Endothelial cell of umbilical vein (primary cell): ENCODE measurements around the gene IRF8.

ENCODE experiments used
- CTCF ChIP-seq, 2 donors: IDR thresholded peaks; 1 replicate in 1 of 2; 2 replicates in 1 of 2; pipeline ENCODE4 v1.5.1; 2011; ENCODE audit warnings: low read length in 2 of 2, mild to moderate bottlenecking in 2 of 2, moderate library complexity in 2 of 2, control low read depth in 1 of 2, inconsistent platforms in 1 of 2, low read depth in 1 of 2; ENCODE audit not compliant: insufficient read depth in 1 of 2; ENCODE audit errors: extremely low read depth in 1 of 2
- EZH2 ChIP-seq: IDR thresholded peaks from 2 replicates; pipeline ENCODE4 v1.6.1; 2012; ENCODE audit warnings: borderline replicate concordance, low read depth, mild to moderate bottlenecking, moderate library complexity, low read length, inconsistent platforms; ENCODE audit not compliant: severe bottlenecking
- JUN ChIP-seq: IDR thresholded peaks from 2 replicates; pipeline ENCODE4 v1.6.1; 2011; ENCODE audit warnings: borderline replicate concordance, low read depth; ENCODE audit not compliant: insufficient read length, insufficient read depth
- MAX ChIP-seq: IDR thresholded peaks from 2 replicates; pipeline ENCODE4 v1.6.1; 2011; ENCODE audit not compliant: insufficient read depth, insufficient read length
- MYC ChIP-seq: IDR thresholded peaks from one replicate; pipeline ENCODE4 v1.6.1; 2011; ENCODE audit warnings: mild to moderate bottlenecking, low read depth, low read length
- POLR2A ChIP-seq: IDR thresholded peaks from 2 replicates; pipeline ENCODE4 v1.6.1; 2012; ENCODE audit warnings: low read depth, mild to moderate bottlenecking, control low read depth, low read length
- POLR2AphosphoS5 ChIP-seq: IDR thresholded peaks from 2 replicates; pipeline ENCODE4 v1.6.1; 2012; ENCODE audit warnings: low read depth, mild to moderate bottlenecking, control low read depth, low read length, moderate library complexity; ENCODE audit not compliant: insufficient read depth

- TF ChIP-seq CTCF (IDR thresholded peaks at IDR 0.05; ENCODE audit: extremely low read depth in 1 of 2, insufficient read depth in 1 of 2, low read depth in 1 of 2, low read length in 2 of 2) = no peak
- no peak for TF ChIP-seq EZH2
- TF ChIP-seq POLR2A = no peak
- no peak for TF ChIP-seq POLR2AphosphoS5
- TF ChIP-seq JUN = no peak
- no peak for TF ChIP-seq MAX
- TF ChIP-seq MYC = no peak
These were observed 35.6 kb upstream of the IRF8 start for GRCh38 chr16:85863384-85863774.
